HepG2 (cell line): ENCODE results near the gene THADA. TPM values are rescaled to one million over a fixed set of nuclear protein-coding genes. Genes with fewer than 3 reads are reported as not detected.

Experiments
- AKAP8 ChIP-seq: sonication (generic); formaldehyde crosslinking; IDR thresholded peaks from 2 replicates; pipeline ENCODE4 v1.5.1; 2020; ENCODE audit warnings: mild to moderate bottlenecking, missing genetic modification reagents
- DMAP1 ChIP-seq: IDR thresholded peaks from 2 replicates; pipeline ENCODE4 v1.6.1; 2016
- ERF ChIP-seq: IDR thresholded peaks from 2 replicates; pipeline ENCODE4 v1.6.1; 2018; ENCODE audit warnings: missing biosample characterization, missing genetic modification reagents
- FOXA3 ChIP-seq: IDR thresholded peaks from 2 replicates; pipeline ENCODE4 v1.6.1; 2016; ENCODE audit warnings: missing genetic modification reagents, missing compliant biosample characterization
- HDAC1 ChIP-seq: sonication (generic); formaldehyde crosslinking; IDR thresholded peaks from 2 replicates; pipeline ENCODE4 v1.5.1; 2020; ENCODE audit warnings: mild to moderate bottlenecking, missing genetic modification reagents
- NCOA1 ChIP-seq: sonication (generic); formaldehyde crosslinking; IDR thresholded peaks from 2 replicates; pipeline ENCODE4 v1.9.0; 2021; ENCODE audit warnings: missing genetic modification reagents
- NFATC3 ChIP-seq: sonication (generic); formaldehyde crosslinking; IDR thresholded peaks from 2 replicates; pipeline ENCODE4 v1.5.1; 2020; ENCODE audit warnings: mild to moderate bottlenecking, missing genetic modification reagents
- SSRP1 ChIP-seq: IDR thresholded peaks from 2 replicates; pipeline ENCODE4 v1.6.1; 2016; ENCODE audit warnings: control low read depth
- STAT5B ChIP-seq: sonication (generic); formaldehyde crosslinking; IDR thresholded peaks from 2 replicates; pipeline ENCODE4 v1.4.0; 2020; ENCODE audit warnings: missing genetic modification reagents
- ZBTB38 ChIP-seq: sonication (generic); formaldehyde crosslinking; IDR thresholded peaks from 2 replicates; pipeline ENCODE4 v1.5.1; 2020; ENCODE audit warnings: mild to moderate bottlenecking, missing genetic modification reagents
- ZNF207 ChIP-seq: fragments of 450-650 bp; IDR thresholded peaks from 2 replicates; pipeline ENCODE4 v1.6.1; 2016; ENCODE audit warnings: antibody characterized with exemption, borderline replicate concordance
- polyA plus RNA-seq, 8 experiments: library from polyadenylated mRNA; depleted of rRNA in 3 of 8; stranded (reverse) in 7 of 8; unstranded in 1 of 8; fragments of >200 nt; fragmentation: Illumina TruSeq in 4 of 8; extraction: Trizol in 4 of 8; gene quantifications; 2 replicates each; pipeline versions ENCODE4 v1.2.1 to v1.2.3, GENCODE V29; 2011 to 2016; ENCODE audit warnings: low read depth in 4 of 8, missing spikeins in 1 of 8, mixed read lengths in 1 of 8; ENCODE audit not compliant: insufficient read depth in 1 of 8
- total RNA-seq, 5 experiments: library from RNA; depleted of rRNA; stranded (reverse); fragments of >200 nt; fragmentation: Illumina TruSeq; extraction: Trizol; gene quantifications; 2 replicates each; pipeline ENCODE4 v1.2.3, GENCODE V29; 2016; ENCODE audit warnings: low read depth in 1 of 5
- TF ChIP-seq, protein P1 (sequence below): sonication (generic); formaldehyde crosslinking; IDR thresholded peaks from 2 replicates; pipeline ENCODE4 v1.4.0; 2020; ENCODE audit warnings: low read depth, missing genetic modification reagents
- TF ChIP-seq, protein P2 (sequence below): IDR thresholded peaks from 2 replicates; pipeline ENCODE4 v1.4.0; 2020; ENCODE audit warnings: mild to moderate bottlenecking, missing genetic modification reagents
- TF ChIP-seq, protein P3 (sequence below): sonication (generic); formaldehyde crosslinking; IDR thresholded peaks from 2 replicates; pipeline ENCODE4 v1.8.0; 2022; ENCODE audit warnings: missing genetic modification reagents, mild to moderate bottlenecking, moderate library complexity, borderline replicate concordance
- TF ChIP-seq, protein P4 (sequence below): sonication (generic); formaldehyde crosslinking; IDR thresholded peaks from 2 replicates; pipeline ENCODE4 v1.5.1; 2020; ENCODE audit warnings: mild to moderate bottlenecking, missing genetic modification reagents, moderate library complexity

The THADA gene
- total and polyA plus RNA-seq, 2 of the 13 experiments (the other 11 are each of a cell fraction or from before 2014, with no cell fraction given), result 12.7 to 21.7 TPM

DNA sequence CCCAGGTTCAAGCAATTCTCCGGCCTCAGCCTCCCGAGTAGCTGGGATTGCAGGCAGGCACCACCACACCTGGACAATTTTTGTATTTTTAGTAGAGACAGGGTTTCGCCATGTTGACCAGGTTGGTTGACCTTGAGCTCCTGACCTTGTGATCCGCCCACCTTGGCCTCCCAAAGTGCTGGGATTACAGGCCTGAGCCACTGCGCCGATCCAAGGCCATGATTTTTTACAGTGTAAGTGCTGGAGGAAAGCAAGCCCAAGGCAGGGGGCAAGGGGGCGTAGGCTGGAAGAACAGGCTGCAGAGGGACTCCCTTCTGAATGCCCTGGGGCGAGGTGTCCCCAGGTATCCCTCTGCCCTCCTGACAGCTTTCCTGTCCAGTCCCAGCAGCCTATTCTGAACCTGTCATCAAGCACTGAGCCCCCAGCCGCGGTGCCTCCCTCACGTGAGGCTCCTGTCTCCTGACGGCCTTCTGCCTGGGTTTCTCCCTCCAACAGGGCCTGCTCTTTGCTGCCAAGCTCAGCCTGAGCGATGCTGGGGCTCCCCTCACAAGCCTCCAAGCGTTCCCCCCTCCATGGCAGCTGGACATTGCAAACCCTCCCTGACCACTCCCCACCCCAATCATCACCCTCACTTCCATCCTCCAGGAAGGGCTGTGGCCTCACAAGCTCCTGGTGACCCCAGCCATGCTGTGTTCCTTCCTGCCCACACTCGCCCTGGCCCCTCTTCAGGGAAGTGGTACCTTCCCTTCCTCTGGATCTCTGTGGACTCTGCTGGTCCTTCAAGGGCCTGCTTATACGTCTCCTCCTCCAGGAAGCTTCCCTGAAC lies 407.1 kb downstream of the THADA start (continued):
- TF ChIP-seq NCOA1 (CRISPR knock-in tag), result peak; percentile 13; the same call in 1 of the 2 replicates
- TF ChIP-seq ZNF207, result no peak
- TF ChIP-seq ZBTB38 (CRISPR knock-in tag), result peak; percentile 58; the same call in 1 of the 2 replicates
- no peak for TF ChIP-seq AKAP8
- TF ChIP-seq, protein P1, sequence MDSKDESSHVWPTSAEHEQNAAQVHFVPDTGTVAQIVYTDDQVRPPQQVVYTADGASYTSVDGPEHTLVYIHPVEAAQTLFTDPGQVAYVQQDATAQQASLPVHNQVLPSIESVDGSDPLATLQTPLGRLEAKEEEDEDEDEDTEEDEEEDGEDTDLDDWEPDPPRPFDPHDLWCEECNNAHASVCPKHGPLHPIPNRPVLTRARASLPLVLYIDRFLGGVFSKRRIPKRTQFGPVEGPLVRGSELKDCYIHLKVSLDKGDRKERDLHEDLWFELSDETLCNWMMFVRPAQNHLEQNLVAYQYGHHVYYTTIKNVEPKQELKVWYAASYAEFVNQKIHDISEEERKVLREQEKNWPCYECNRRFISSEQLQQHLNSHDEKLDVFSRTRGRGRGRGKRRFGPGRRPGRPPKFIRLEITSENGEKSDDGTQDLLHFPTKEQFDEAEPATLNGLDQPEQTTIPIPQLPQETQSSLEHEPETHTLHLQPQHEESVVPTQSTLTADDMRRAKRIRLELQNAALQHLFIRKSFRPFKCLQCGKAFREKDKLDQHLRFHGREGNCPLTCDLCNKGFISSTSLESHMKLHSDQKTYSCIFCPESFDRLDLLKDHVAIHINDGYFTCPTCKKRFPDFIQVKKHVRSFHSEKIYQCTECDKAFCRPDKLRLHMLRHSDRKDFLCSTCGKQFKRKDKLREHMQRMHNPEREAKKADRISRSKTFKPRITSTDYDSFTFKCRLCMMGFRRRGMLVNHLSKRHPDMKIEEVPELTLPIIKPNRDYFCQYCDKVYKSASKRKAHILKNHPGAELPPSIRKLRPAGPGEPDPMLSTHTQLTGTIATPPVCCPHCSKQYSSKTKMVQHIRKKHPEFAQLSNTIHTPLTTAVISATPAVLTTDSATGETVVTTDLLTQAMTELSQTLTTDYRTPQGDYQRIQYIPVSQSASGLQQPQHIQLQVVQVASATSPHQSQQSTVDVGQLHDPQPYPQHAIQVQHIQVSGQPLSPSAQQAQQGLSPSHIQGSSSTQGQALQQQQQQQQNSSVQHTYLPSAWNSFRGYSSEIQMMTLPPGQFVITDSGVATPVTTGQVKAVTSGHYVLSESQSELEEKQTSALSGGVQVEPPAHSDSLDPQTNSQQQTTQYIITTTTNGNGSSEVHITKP (CRISPR knock-in tag), result peak; percentile 20; the same call in 1 of the 2 replicates
- peak; percentile 40 for TF ChIP-seq FOXA3 (CRISPR knock-in tag)
- TF ChIP-seq, protein P2, sequence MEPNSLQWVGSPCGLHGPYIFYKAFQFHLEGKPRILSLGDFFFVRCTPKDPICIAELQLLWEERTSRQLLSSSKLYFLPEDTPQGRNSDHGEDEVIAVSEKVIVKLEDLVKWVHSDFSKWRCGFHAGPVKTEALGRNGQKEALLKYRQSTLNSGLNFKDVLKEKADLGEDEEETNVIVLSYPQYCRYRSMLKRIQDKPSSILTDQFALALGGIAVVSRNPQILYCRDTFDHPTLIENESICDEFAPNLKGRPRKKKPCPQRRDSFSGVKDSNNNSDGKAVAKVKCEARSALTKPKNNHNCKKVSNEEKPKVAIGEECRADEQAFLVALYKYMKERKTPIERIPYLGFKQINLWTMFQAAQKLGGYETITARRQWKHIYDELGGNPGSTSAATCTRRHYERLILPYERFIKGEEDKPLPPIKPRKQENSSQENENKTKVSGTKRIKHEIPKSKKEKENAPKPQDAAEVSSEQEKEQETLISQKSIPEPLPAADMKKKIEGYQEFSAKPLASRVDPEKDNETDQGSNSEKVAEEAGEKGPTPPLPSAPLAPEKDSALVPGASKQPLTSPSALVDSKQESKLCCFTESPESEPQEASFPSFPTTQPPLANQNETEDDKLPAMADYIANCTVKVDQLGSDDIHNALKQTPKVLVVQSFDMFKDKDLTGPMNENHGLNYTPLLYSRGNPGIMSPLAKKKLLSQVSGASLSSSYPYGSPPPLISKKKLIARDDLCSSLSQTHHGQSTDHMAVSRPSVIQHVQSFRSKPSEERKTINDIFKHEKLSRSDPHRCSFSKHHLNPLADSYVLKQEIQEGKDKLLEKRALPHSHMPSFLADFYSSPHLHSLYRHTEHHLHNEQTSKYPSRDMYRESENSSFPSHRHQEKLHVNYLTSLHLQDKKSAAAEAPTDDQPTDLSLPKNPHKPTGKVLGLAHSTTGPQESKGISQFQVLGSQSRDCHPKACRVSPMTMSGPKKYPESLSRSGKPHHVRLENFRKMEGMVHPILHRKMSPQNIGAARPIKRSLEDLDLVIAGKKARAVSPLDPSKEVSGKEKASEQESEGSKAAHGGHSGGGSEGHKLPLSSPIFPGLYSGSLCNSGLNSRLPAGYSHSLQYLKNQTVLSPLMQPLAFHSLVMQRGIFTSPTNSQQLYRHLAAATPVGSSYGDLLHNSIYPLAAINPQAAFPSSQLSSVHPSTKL (CRISPR knock-in tag), result peak; percentile 76
- TF ChIP-seq ERF, result 0 out of 2 replicates have a peak, but pooled peaks have one; percentile 32
- TF ChIP-seq, protein P3, sequence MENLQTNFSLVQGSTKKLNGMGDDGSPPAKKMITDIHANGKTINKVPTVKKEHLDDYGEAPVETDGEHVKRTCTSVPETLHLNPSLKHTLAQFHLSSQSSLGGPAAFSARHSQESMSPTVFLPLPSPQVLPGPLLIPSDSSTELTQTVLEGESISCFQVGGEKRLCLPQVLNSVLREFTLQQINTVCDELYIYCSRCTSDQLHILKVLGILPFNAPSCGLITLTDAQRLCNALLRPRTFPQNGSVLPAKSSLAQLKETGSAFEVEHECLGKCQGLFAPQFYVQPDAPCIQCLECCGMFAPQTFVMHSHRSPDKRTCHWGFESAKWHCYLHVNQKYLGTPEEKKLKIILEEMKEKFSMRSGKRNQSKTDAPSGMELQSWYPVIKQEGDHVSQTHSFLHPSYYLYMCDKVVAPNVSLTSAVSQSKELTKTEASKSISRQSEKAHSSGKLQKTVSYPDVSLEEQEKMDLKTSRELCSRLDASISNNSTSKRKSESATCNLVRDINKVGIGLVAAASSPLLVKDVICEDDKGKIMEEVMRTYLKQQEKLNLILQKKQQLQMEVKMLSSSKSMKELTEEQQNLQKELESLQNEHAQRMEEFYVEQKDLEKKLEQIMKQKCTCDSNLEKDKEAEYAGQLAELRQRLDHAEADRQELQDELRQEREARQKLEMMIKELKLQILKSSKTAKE (CRISPR knock-in tag), result peak; percentile 21; the same call in 1 of the 2 replicates
- TF ChIP-seq DMAP1, result no peak
- TF ChIP-seq SSRP1 (CRISPR knock-in tag), result no peak
- TF ChIP-seq, protein P4, sequence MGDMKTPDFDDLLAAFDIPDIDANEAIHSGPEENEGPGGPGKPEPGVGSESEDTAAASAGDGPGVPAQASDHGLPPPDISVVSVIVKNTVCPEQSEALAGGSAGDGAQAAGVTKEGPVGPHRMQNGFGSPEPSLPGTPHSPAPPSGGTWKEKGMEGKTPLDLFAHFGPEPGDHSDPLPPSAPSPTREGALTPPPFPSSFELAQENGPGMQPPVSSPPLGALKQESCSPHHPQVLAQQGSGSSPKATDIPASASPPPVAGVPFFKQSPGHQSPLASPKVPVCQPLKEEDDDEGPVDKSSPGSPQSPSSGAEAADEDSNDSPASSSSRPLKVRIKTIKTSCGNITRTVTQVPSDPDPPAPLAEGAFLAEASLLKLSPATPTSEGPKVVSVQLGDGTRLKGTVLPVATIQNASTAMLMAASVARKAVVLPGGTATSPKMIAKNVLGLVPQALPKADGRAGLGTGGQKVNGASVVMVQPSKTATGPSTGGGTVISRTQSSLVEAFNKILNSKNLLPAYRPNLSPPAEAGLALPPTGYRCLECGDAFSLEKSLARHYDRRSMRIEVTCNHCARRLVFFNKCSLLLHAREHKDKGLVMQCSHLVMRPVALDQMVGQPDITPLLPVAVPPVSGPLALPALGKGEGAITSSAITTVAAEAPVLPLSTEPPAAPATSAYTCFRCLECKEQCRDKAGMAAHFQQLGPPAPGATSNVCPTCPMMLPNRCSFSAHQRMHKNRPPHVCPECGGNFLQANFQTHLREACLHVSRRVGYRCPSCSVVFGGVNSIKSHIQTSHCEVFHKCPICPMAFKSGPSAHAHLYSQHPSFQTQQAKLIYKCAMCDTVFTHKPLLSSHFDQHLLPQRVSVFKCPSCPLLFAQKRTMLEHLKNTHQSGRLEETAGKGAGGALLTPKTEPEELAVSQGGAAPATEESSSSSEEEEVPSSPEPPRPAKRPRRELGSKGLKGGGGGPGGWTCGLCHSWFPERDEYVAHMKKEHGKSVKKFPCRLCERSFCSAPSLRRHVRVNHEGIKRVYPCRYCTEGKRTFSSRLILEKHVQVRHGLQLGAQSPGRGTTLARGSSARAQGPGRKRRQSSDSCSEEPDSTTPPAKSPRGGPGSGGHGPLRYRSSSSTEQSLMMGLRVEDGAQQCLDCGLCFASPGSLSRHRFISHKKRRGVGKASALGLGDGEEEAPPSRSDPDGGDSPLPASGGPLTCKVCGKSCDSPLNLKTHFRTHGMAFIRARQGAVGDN (CRISPR knock-in tag), result peak; percentile 88
- TF ChIP-seq NFATC3, result no peak
- peak; percentile 77 for TF ChIP-seq HDAC1 (CRISPR knock-in tag)
- no peak for TF ChIP-seq STAT5B (CRISPR knock-in tag)
